Kidney epithelial cell (primary cell): ENCODE measurements around the gene DUSP6. TPM values are rescaled to one million over a fixed set of nuclear protein-coding genes. Genes with fewer than 3 reads are reported as not detected.
"Not testable (repeated sequence)": the region's sequence is repeated elsewhere in the genome, so short reads cannot be mapped to it uniquely, and the experiment has no call there.

ENCODE experiments used
- DNase-seq: peaks from one replicate; pipeline ENCODE4 v3.0.0-alpha.2; 2010; ENCODE audit warnings: low read depth
- H3K27me3 ChIP-seq: 2 replicates; pipeline ENCODE4 v1.6.0; 2011; ENCODE audit warnings: low read length; ENCODE audit not compliant: control insufficient read depth, insufficient read depth
- H3K36me3 ChIP-seq: 2 replicates; pipeline ENCODE4 v1.5.1; 2011; ENCODE audit warnings: low read length; ENCODE audit not compliant: control insufficient read depth, insufficient read depth
- H3K4me3 ChIP-seq: 2 replicates; pipeline ENCODE4 v1.5.1; 2011; ENCODE audit warnings: low read depth, mild to moderate bottlenecking, control low read depth, low read length
- total RNA-seq: library from RNA; depleted of rRNA; stranded (reverse); fragments of >200 nt; gene quantifications from 2 replicates; pipeline ENCODE4 v1.2.3, GENCODE V29; 2015
- TF ChIP-seq, protein P1 (sequence below): IDR thresholded peaks from 2 replicates; pipeline ENCODE4 v1.5.1; 2011; ENCODE audit warnings: mild to moderate bottlenecking, moderate library complexity, low read length, control low read depth, inconsistent platforms; ENCODE audit not compliant: insufficient read depth, poor library complexity, severe bottlenecking

The DUSP6 gene
- total RNA-seq, 1 donor from 2014 or later, result 43.1 TPM

DNA sequence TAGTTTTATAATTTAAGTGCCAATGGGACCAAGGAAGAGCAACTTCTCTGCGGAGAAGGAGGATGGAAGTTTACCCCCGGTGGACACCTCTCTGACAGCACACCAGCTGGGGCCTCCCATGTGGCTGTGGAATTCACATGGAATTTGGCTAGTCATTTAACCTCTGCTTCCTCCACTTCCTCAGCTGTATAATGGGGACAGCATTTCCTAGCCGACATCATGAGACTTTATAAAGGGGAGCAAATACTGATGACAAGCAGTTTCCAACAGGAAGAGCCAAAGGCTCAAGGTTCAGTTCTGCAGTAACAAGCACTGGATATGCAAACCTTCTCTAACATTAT is 7.5 kb downstream of the DUSP6 start:
- no peak for DNase-seq
- Histone ChIP-seq H3K4me3 (no peak overlapping the region), H3K36me3 (peaks cover 3% of the 10 kb centered on the region), H3K27me3 (no peaks in the 10 kb centered on the region)
- TF ChIP-seq, protein P1, sequence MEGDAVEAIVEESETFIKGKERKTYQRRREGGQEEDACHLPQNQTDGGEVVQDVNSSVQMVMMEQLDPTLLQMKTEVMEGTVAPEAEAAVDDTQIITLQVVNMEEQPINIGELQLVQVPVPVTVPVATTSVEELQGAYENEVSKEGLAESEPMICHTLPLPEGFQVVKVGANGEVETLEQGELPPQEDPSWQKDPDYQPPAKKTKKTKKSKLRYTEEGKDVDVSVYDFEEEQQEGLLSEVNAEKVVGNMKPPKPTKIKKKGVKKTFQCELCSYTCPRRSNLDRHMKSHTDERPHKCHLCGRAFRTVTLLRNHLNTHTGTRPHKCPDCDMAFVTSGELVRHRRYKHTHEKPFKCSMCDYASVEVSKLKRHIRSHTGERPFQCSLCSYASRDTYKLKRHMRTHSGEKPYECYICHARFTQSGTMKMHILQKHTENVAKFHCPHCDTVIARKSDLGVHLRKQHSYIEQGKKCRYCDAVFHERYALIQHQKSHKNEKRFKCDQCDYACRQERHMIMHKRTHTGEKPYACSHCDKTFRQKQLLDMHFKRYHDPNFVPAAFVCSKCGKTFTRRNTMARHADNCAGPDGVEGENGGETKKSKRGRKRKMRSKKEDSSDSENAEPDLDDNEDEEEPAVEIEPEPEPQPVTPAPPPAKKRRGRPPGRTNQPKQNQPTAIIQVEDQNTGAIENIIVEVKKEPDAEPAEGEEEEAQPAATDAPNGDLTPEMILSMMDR, result no peak

GRCh38 chr12:89344043-89344861 is 8.0 kb downstream of the DUSP6 start:
- no peak for DNase-seq
- no peaks in the 10 kb centered on the region for H3K27me3 ChIP-seq
- H3K4me3 ChIP-seq, result no peak overlapping the region
- TF ChIP-seq, protein P1, result no peak
- H3K36me3 ChIP-seq, result peaks cover 3% of the 10 kb centered on the region

GRCh38 chr12:89343127-89343526 is 9.2 kb downstream of the DUSP6 start:
- Histone ChIP-seq H3K27me3 (no peaks in the 10 kb centered on the region), H3K36me3 (no peaks in the 10 kb centered on the region), H3K4me3 (no peak overlapping the region)
- DNase-seq, result no peak
- TF ChIP-seq, protein P1, result no peak

GRCh38 chr12:89340861-89341260 is 11.4 kb downstream of the DUSP6 start:
- H3K36me3 ChIP-seq, result no peaks in the 10 kb centered on the region
- H3K4me3 ChIP-seq, result no peak overlapping the region
- H3K27me3 ChIP-seq, result no peaks in the 10 kb centered on the region
- DNase-seq, result no peak
- TF ChIP-seq, protein P1, result no peak

DNA sequence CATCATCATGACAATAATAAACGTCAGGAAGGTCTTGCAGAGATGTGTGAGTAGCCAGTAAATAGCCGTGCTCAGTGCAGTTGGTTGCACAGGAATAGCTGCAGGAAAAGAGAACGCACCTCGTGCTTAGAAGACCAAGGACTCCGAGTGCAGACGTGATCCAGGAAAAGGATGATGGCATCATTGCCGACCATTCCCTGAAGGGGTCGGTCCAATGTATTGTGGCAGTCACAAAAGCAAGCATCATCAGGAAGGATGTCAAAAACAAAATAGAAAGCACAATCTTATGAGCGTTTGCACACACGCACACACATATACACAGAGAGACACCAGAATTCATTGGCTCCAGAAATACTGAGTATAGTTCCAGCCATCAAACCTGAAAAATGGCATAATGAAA is 12.8 kb downstream of the DUSP6 start:
- TF ChIP-seq, protein P1, result no peak
- no peaks in the 10 kb centered on the region for H3K27me3 ChIP-seq
- DNase-seq, result no peak
- no peaks in the 10 kb centered on the region for H3K36me3 ChIP-seq
- no peak overlapping the region for H3K4me3 ChIP-seq

DNA sequence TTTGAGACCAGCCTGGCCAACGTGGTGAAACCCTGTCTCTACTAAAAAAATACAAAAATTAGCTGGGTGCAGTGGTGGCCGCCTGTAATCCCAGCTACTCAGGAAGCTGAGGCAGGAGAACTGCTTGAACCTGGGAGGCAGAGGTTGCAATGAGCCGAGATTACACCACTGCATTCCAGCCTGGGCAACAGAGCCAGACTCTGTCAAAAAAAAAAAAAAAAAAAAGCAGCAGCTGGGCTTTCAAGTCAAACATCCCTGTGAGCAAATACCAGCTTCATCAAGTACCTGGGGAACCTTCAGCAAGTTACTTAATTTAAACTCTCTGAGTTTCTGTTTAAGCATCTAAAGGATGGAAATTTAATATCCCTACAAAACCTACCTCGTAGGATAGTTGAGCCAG is 15.2 kb downstream of the DUSP6 start:
- not testable (repeated sequence) for DNase-seq, H3K27me3 ChIP-seq, H3K4me3 ChIP-seq, H3K36me3 ChIP-seq
